CD14-positive monocyte (primary cell): ENCODE results near the gene SPECC1L. TPM values are rescaled to one million over a fixed set of nuclear protein-coding genes. Genes with fewer than 3 reads are reported as not detected.
A peak's percentile ranks its signal among the peaks of the same experiment; 100 is the strongest.

Experiments
- DNase-seq, 3 donors: peaks; one replicate each; pipeline ENCODE4 v3.0.0-alpha.2; 2011 to 2022
- H2AFZ ChIP-seq: 2 replicates; pipeline ENCODE4 v1.6.0; 2012; ENCODE audit warnings: mild to moderate bottlenecking, low read depth, low read length, inconsistent platforms; ENCODE audit not compliant: insufficient read depth, poor library complexity, severe bottlenecking
- H3K27ac ChIP-seq, 2 donors: 1 replicate in 1 of 2; 2 replicates in 1 of 2; pipeline ENCODE4 v1.5.1; 2012 to 2013; ENCODE audit warnings: low read length in 2 of 2, control low read depth in 1 of 2, inconsistent platforms in 1 of 2, low read depth in 1 of 2, mild to moderate bottlenecking in 1 of 2
- H3K27me3 ChIP-seq, 2 donors: one replicate each; pipeline versions ENCODE4 v1.6.0 to v1.6.1; 2011 to 2013; ENCODE audit warnings: low read length in 2 of 2; ENCODE audit not compliant: control insufficient read depth in 2 of 2, insufficient read depth in 2 of 2
- H3K36me3 ChIP-seq, 2 donors: replicated peaks in 1 of 2; 1 replicate in 1 of 2; 2 replicates in 1 of 2; pipeline versions ENCODE4 v1.5.1 to v1.6.1; 2012 to 2013; ENCODE audit warnings: low read length in 2 of 2, control low read depth in 1 of 2, inconsistent platforms in 1 of 2, mild to moderate bottlenecking in 1 of 2; ENCODE audit not compliant: insufficient read depth in 2 of 2, control insufficient read depth in 1 of 2
- H3K4me1 ChIP-seq, 2 donors: 1 replicate in 1 of 2; 2 replicates in 1 of 2; pipeline versions ENCODE4 v1.5.1 to v1.6.1; 2012 to 2013; ENCODE audit warnings: low read length in 2 of 2, control low read depth in 1 of 2, inconsistent platforms in 1 of 2, mild to moderate bottlenecking in 1 of 2, moderate library complexity in 1 of 2; ENCODE audit not compliant: insufficient read depth in 2 of 2, control insufficient read depth in 1 of 2
- H3K4me2 ChIP-seq: replicated peaks from 2 replicates; pipeline ENCODE3; 2012; ENCODE audit warnings: low read length, moderate library complexity, mild to moderate bottlenecking; ENCODE audit not compliant: poor library complexity, severe bottlenecking; ENCODE audit errors: extremely low read depth
- H3K4me3 ChIP-seq, 3 experiments: fragments of 200-600 bp in 1 of 3; sonication (generic) in 1 of 3; replicated peaks in 1 of 3; 1 replicate in 2 of 3; 2 replicates in 1 of 3; pipeline ENCODE4 v1.5.1; 2011 to 2013; ENCODE audit warnings: low read length in 3 of 3, mild to moderate bottlenecking in 3 of 3, control low read depth in 2 of 3, low read depth in 2 of 3, inconsistent platforms in 1 of 3, moderate library complexity in 1 of 3
- H3K79me2 ChIP-seq: 2 replicates; pipeline ENCODE4 v1.6.0; 2012; ENCODE audit warnings: mild to moderate bottlenecking, control low read depth, inconsistent platforms, low read length, moderate library complexity; ENCODE audit not compliant: insufficient read depth
- H3K9ac ChIP-seq: 2 replicates; pipeline ENCODE4 v1.6.0; 2017; ENCODE audit warnings: low read length, mild to moderate bottlenecking; ENCODE audit not compliant: insufficient read depth, poor library complexity, severe bottlenecking
- H3K9me3 ChIP-seq, 2 donors: replicated peaks in 1 of 2; 1 replicate in 1 of 2; 2 replicates in 1 of 2; pipeline versions ENCODE4 v1.5.1 to v1.6.1; 2012 to 2013; ENCODE audit warnings: low read length in 2 of 2, control low read depth in 1 of 2; ENCODE audit not compliant: control insufficient read depth in 1 of 2, insufficient read depth in 1 of 2
- H4K20me1 ChIP-seq: 2 replicates; pipeline ENCODE4 v1.6.0; 2012; ENCODE audit warnings: mild to moderate bottlenecking, low read length, control low read depth, moderate library complexity; ENCODE audit not compliant: insufficient read depth
- H3K27ac Mint-ChIP-seq, 7 donors: one replicate each; pipeline ENCODE4 v1.8.0; 2020; ENCODE audit warnings: mild to moderate bottlenecking in 7 of 7, mixed read lengths in 7 of 7, moderate library complexity in 6 of 7, inconsistent platforms in 2 of 7
- H3K27me3 Mint-ChIP-seq, 3 donors: one replicate each; pipeline ENCODE4 v1.8.0; 2021 to 2022; ENCODE audit warnings: low read depth in 3 of 3, mild to moderate bottlenecking in 3 of 3, mixed read lengths in 3 of 3, moderate library complexity in 3 of 3, inconsistent platforms in 1 of 3
- H3K36me3 Mint-ChIP-seq, 2 donors: one replicate each; pipeline ENCODE4 v1.8.0; 2020; ENCODE audit warnings: mixed read lengths in 2 of 2, inconsistent platforms in 1 of 2, mild to moderate bottlenecking in 1 of 2
- H3K4me1 Mint-ChIP-seq: one replicate; pipeline ENCODE4 v1.8.0; 2020; ENCODE audit warnings: mild to moderate bottlenecking, mixed read lengths
- H3K4me3 Mint-ChIP-seq, 2 donors: one replicate each; pipeline ENCODE4 v1.8.0; 2020; ENCODE audit warnings: mild to moderate bottlenecking in 2 of 2, mixed read lengths in 2 of 2, moderate library complexity in 1 of 2
- H3K9me3 Mint-ChIP-seq, 7 donors: one replicate each; pipeline ENCODE4 v1.8.0; 2020 to 2022; ENCODE audit warnings: mixed read lengths in 7 of 7, mild to moderate bottlenecking in 6 of 7, moderate library complexity in 6 of 7, inconsistent platforms in 2 of 7
- WGBS: methylation state at CpG from one replicate; pipeline ENCODE4 v1.1.5; 2013; ENCODE audit warnings: missing lambda C conversion rate; ENCODE audit not compliant: insufficient coverage; 5-methylcytosine and 5-hydroxymethylcytosine counted together
- intact Hi-C, 2 donors: fragments of 100-400 bp; cut with micrococcal nuclease; formaldehyde crosslinking; loops; one replicate each; pipeline versions ENCODE4 v1.15.0 to v1.15.1; 2023
- polyA plus RNA-seq, 3 donors: library from polyadenylated mRNA; depleted of rRNA in 1 of 3; unstranded in 2 of 3; stranded (reverse) in 1 of 3; fragments of 300-500 nt in 2 of 3; fragments of >200 nt in 1 of 3; fragmentation: Illumina TruSeq in 2 of 3; gene quantifications; 1 replicate in 2 of 3; 2 replicates in 1 of 3; pipeline ENCODE4 v1.2.3, GENCODE V29; 2012 to 2021
- TF ChIP-seq, protein P1 (sequence below): fragments of 200-600 bp; IDR thresholded peaks from one replicate; pipeline ENCODE4 v1.8.0; 2022; ENCODE audit warnings: antibody characterized with exemption, mild to moderate bottlenecking

Gene SPECC1L
- polyA plus RNA-seq, 3 donors: 2.5 to 7.2 (median 4.9) TPM

DNA sequence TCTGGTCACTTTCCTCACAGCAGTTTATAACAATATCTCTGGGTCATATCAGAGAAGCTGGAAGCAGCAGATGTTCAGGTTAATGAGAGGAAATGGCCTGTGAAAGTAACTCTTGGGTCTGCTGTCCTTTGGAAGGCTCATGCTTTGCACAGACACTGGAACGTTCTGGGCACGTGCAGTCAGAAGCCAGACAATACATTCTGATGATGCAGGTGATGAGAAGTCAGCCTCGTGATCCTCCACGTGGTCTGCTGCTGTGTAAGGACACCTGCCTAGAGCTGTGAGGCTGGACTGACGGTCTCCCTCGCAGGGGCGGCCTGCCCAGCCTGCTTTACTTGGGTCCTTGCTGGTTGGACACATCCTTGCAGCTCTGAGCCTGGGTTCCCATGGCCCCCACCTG is 138.0 kb downstream of the SPECC1L start:
- H3K4me1 Mint-ChIP-seq: peaks cover 15% of the 10 kb centered on the region
- peaks cover 19 to 63% of the 10 kb centered on the region in 2 donors for H3K36me3 ChIP-seq
- H3K4me3 Mint-ChIP-seq: no peak overlapping the region
- no peaks in the 10 kb centered on the region for H3K4me1 ChIP-seq
- no peak overlapping the region for H3K4me2 ChIP-seq
- TF ChIP-seq, protein P1, sequence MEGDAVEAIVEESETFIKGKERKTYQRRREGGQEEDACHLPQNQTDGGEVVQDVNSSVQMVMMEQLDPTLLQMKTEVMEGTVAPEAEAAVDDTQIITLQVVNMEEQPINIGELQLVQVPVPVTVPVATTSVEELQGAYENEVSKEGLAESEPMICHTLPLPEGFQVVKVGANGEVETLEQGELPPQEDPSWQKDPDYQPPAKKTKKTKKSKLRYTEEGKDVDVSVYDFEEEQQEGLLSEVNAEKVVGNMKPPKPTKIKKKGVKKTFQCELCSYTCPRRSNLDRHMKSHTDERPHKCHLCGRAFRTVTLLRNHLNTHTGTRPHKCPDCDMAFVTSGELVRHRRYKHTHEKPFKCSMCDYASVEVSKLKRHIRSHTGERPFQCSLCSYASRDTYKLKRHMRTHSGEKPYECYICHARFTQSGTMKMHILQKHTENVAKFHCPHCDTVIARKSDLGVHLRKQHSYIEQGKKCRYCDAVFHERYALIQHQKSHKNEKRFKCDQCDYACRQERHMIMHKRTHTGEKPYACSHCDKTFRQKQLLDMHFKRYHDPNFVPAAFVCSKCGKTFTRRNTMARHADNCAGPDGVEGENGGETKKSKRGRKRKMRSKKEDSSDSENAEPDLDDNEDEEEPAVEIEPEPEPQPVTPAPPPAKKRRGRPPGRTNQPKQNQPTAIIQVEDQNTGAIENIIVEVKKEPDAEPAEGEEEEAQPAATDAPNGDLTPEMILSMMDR: no peak
- no peak overlapping the region for H3K27ac Mint-ChIP-seq
- H3K9ac ChIP-seq: no peak overlapping the region
- no peaks in the 10 kb centered on the region for H3K27me3 ChIP-seq
- H2AFZ ChIP-seq: no peak overlapping the region
- peaks cover 0 to 3% (median 0%) of the 10 kb centered on the region in 7 donors for H3K9me3 Mint-ChIP-seq
- no peaks in the 10 kb centered on the region for H3K79me2 ChIP-seq
- peaks cover 0 to 2% (median 2%) of the 10 kb centered on the region in 3 donors for H3K27me3 Mint-ChIP-seq
- H4K20me1 ChIP-seq: peaks cover 13% of the 10 kb centered on the region
- WGBS: 94% methylated on average over 7 of the region's 7 CpGs
- H3K36me3 Mint-ChIP-seq: peaks cover 56 to 89% of the 10 kb centered on the region in 2 donors
- no peaks in the 10 kb centered on the region for H3K9me3 ChIP-seq
- H3K27ac ChIP-seq: no peak overlapping the region
- no peak overlapping the region for H3K4me3 ChIP-seq
- intact Hi-C loops: no loop called here
- no peak for DNase-seq

DNA sequence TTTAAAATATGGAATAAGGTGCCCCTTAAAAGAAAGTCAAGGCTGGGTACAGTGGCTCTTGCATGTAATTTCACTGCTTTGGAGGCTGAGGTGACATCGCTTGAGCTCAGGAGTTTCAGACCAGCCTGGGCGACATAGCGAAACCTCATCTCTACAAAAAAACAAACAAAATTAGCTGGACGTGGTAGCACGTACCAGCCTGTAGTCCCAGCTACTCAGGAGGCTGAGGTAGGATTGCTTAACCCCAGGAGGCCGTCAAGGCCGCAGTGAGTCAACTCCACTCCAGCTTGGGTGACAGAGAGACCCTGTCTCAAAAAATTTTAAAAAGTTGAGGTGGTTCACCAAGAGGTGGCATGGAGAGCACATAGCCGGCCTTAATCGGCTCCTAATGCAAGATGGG is 139.1 kb downstream of the SPECC1L start:
- no peak overlapping the region for H3K27ac ChIP-seq
- no peak overlapping the region for H3K4me2 ChIP-seq
- H3K79me2 ChIP-seq: no peaks in the 10 kb centered on the region
- DNase-seq: no peak
- H4K20me1 ChIP-seq: peaks cover 10% of the 10 kb centered on the region
- no peak overlapping the region for H2AFZ ChIP-seq
- no peaks in the 10 kb centered on the region for H3K27me3 ChIP-seq
- peak overlapping the region in 1 of 7 donors; percentile 28 for H3K27ac Mint-ChIP-seq
- TF ChIP-seq, protein P1: no peak
- WGBS: 76% methylated on average over 8 of the region's 9 CpGs
- H3K36me3 Mint-ChIP-seq: peaks cover 56 to 89% of the 10 kb centered on the region in 2 donors
- no peaks in the 10 kb centered on the region for H3K9me3 ChIP-seq
- H3K36me3 ChIP-seq: peaks cover 22 to 65% of the 10 kb centered on the region in 2 donors
- H3K4me3 Mint-ChIP-seq: no peak overlapping the region
- H3K27me3 Mint-ChIP-seq: peaks cover 0 to 2% (median 2%) of the 10 kb centered on the region in 3 donors
- H3K4me1 Mint-ChIP-seq: peaks cover 9% of the 10 kb centered on the region
- H3K9ac ChIP-seq: no peak overlapping the region
- H3K9me3 Mint-ChIP-seq: peaks cover 0 to 3% (median 0%) of the 10 kb centered on the region in 7 donors
- no peak overlapping the region for H3K4me3 ChIP-seq
- intact Hi-C loops: no loop called here
- H3K4me1 ChIP-seq: no peaks in the 10 kb centered on the region
